ENCODE data around the gene CALB2. TPM values are rescaled to one million over a fixed set of nuclear protein-coding genes. Genes with fewer than 3 reads are reported as not detected.

The CALB2 gene
- polyA plus RNA-seq, 1 experiment, result 2.9 TPM

- ChIA-PET POLR2A (no interaction called here), CTCF (interaction anchor here (0.6 kb wide), 1 partner anchor 23 kb away, joined by 5 read pairs; no protein-coding TSS in a partner anchor)
- H3K9me3 ChIP-seq (ENCODE audit: control insufficient read depth, insufficient read depth, low read length), result no peaks in the 10 kb centered on the region
- H3K27me3 ChIP-seq (ENCODE audit: control insufficient read depth, insufficient read depth, low read length), result no peaks in the 10 kb centered on the region
- H3K27ac ChIP-seq (ENCODE audit: low read depth, low read length), result no peak overlapping the region
- DNase-seq (ENCODE audit: low read depth, low spot score), result no peak
- TF ChIP-seq CTCF (IDR thresholded peaks at IDR 0.05; ENCODE audit: low read depth, low read length), result no peak
- H3K4me3 ChIP-seq (ENCODE audit: low read depth, low read length), result no peak overlapping the region
These were observed 30.8 kb downstream of the CALB2 start for GRCh38 chr16:71389330-71389729.

GRCh38 chr16:71396594-71396993, 38.1 kb downstream of the CALB2 start:
- H3K27me3 ChIP-seq (ENCODE audit: control insufficient read depth, insufficient read depth, low read length), result no peaks in the 10 kb centered on the region
- H3K27ac ChIP-seq (ENCODE audit: low read depth, low read length), result no peak overlapping the region
- POLR2A ChIA-PET, result no interaction called here
- H3K9me3 ChIP-seq (ENCODE audit: control insufficient read depth, insufficient read depth, low read length), result no peaks in the 10 kb centered on the region
- DNase-seq (ENCODE audit: low read depth, low spot score), result no peak
- no peak overlapping the region for H3K4me3 ChIP-seq (ENCODE audit: low read depth, low read length)
- CTCF ChIA-PET, result interaction anchor here (1.3 kb wide), 1 partner anchor 16 kb away, joined by 4 read pairs; no protein-coding TSS in a partner anchor
- TF ChIP-seq CTCF (IDR thresholded peaks at IDR 0.05; ENCODE audit: low read depth, low read length), result no peak

GRCh38 chr16:71399801-71400563, 41.5 kb downstream of the CALB2 start:
- Histone ChIP-seq H3K4me3 (ENCODE audit: low read depth, low read length) (no peak overlapping the region), H3K27ac (ENCODE audit: low read depth, low read length) (no peak overlapping the region), H3K9me3 (ENCODE audit: control insufficient read depth, insufficient read depth, low read length) (no peaks in the 10 kb centered on the region), H3K27me3 (ENCODE audit: control insufficient read depth, insufficient read depth, low read length) (no peaks in the 10 kb centered on the region)
- no peak for TF ChIP-seq CTCF (IDR thresholded peaks at IDR 0.05; ENCODE audit: low read depth, low read length)
- ChIA-PET POLR2A (no interaction called here), CTCF (interaction anchor here (1.0 kb wide), 1 partner anchor 13 kb away, joined by 4 read pairs; no protein-coding TSS in a partner anchor)
- DNase-seq (ENCODE audit: low read depth, low spot score), result no peak

GRCh38 chr16:71402007-71402406, 43.5 kb downstream of the CALB2 start:
- H3K4me3 ChIP-seq (ENCODE audit: low read depth, low read length), result no peak overlapping the region
- ChIA-PET CTCF (no interaction called here), POLR2A (no interaction called here)
- no peaks in the 10 kb centered on the region for H3K27me3 ChIP-seq (ENCODE audit: control insufficient read depth, insufficient read depth, low read length)
- no peak for DNase-seq (ENCODE audit: low read depth, low spot score)
- H3K9me3 ChIP-seq (ENCODE audit: control insufficient read depth, insufficient read depth, low read length), result no peaks in the 10 kb centered on the region
- H3K27ac ChIP-seq (ENCODE audit: low read depth, low read length), result no peak overlapping the region
- no peak for TF ChIP-seq CTCF (IDR thresholded peaks at IDR 0.05; ENCODE audit: low read depth, low read length)

GRCh38 chr16:71402674-71403073, 44.2 kb downstream of the CALB2 start:
- Histone ChIP-seq H3K27me3 (ENCODE audit: control insufficient read depth, insufficient read depth, low read length) (no peaks in the 10 kb centered on the region), H3K9me3 (ENCODE audit: control insufficient read depth, insufficient read depth, low read length) (no peaks in the 10 kb centered on the region), H3K4me3 (ENCODE audit: low read depth, low read length) (no peak overlapping the region), H3K27ac (ENCODE audit: low read depth, low read length) (no peak overlapping the region)
- no peak for TF ChIP-seq CTCF (IDR thresholded peaks at IDR 0.05; ENCODE audit: low read depth, low read length)
- POLR2A ChIA-PET, result no interaction called here
- CTCF ChIA-PET, result interaction anchor here (0.6 kb wide), 1 partner anchor 31 kb away, joined by 3 read pairs; no protein-coding TSS in a partner anchor
- no peak for DNase-seq (ENCODE audit: low read depth, low spot score)
